Measurements from ENCODE around the gene RABL3.
"Not testable (repeated sequence)": the region's sequence is repeated elsewhere in the genome, so short reads cannot be mapped to it uniquely, and the experiment has no call there.

RABL3 gene

GRCh38 chr3:120642368-120642948, 99.9 kb downstream of the RABL3 start:
- no peak for FAIRE-seq

GRCh38 chr3:120641696-120642246, 100.5 kb downstream of the RABL3 start:
- no peak for FAIRE-seq

- no peak for FAIRE-seq
Measured at GRCh38 chr3:120640231-120640630, 102.1 kb downstream of the RABL3 start.

- not testable (repeated sequence) for FAIRE-seq
Measured at GRCh38 chr3:120638820-120639219, 103.5 kb downstream of the RABL3 start.

GRCh38 chr3:120637851-120638559, 104.3 kb downstream of the RABL3 start:
- no peak for FAIRE-seq

- no peak for FAIRE-seq
Measured at GRCh38 chr3:120636795-120637401, 105.4 kb downstream of the RABL3 start.
